ENCODE data around the gene FGD4.

FGD4 gene

DNA sequence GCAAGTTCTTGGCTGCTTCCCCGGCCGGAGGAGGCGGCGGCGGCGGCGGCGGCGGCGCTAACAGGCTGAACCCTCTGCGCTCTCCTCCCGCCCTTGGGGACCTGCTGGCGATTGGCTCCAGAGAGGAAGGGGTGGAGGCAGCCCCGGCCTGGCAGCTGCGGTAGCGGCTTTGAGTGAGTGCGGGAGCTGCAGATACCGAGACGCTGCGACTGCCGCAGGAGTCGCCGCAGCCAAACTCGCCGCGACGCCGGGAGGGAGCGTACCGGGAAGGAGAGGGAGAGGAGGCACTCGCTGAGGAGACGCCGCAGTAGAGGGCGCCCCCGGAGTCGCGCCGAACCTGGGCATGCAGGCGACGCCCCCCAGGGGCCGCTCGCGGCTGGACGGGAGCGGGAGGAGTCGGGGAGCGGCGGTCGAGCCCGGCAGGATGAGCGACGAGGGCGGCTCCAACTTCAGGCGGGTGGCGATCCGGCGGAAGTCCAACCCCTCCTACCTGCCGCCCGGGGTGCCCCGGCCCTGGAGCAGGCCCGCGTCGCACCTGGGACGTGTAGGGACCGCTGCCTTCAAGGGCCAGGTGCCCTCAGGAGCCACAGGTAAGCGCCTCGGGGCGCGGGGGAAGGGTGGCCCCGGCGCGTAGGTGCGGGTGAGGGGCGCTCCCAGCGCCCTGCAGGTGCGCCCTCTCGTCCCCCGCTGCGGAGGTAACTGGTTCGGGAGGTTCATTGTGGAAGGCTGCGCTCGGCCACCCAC lies at the start of gene FGD4:
Gene FGD4, plus strand, starts transcription at position 189 of the 744 bp plus-strand sequence.
- DNase-seq: peak; percentile 74 to 98 (median 95)

DNA sequence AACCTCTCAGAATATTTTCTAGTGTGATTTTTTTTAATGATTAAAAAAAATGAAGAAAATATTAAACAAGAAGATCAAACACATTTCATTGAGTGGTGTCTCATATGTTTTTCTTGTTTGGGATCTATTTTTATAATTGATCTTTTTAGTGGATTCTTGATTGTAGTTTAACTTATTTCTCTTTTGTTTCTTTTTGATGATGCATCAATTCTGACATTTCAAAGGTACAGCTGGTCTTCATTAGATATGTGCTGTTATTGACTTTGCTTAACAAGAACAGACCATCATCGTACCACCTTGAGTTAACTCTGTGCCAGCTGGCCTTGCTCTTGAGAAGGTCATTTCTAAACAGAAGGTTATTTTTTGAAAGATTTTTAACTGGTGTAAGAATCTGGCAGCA lies 45.8 kb upstream of the FGD4 start:
- DNase-seq: peak in 1 of 3 experiments; percentile 9

DNA sequence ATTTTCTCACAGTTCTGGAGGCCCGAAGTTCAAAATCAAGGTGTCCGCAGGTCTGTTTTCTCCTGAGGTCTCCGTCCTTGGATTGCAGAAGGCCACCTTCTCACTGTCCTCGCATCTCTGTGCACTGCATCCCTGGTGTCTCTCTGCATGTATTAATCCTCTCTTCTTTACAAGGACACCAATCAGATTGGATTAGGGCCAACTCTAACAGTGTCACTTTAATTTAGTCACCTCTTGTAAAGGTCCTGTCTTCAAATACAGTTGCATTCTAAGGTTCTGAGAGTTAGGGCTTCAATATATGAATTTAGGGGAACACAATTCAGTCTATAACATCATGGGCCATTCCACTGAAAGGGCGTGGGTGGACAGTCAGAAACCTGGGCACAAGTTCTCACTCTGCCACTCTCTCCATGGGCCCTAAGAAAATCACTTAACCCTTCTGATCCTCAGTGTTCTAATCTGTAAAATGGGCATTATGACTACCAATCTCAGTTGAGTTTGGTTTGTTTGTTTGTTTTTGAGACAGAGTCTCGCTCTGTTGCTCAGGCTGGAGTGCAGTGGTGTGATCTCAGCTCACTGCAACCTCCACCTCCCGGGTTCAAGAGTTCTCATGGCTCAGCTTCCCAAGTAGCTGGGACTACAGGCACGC lies 41.6 kb upstream of the FGD4 start:
- DNase-seq: no peak

DNA sequence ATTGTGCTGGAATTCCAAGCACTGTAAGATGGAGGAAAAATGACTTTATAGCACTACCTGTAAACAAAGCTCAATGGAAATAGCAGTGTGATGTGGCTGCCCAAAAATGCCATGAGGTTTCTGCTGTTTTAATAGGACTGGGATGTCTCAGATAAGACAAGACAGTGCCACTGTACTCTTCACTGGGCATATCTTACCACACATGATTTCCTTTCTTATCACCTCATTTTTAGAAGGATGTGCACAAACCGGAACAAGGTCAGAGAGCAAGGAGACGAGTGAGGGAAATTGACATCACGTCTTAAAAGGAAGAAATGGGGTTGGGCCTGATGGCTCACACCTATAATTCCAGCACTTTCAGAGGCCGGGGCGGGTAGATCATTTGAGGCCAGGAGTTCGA lies 38.4 kb upstream of the FGD4 start:
- no peak for DNase-seq

- no peak for DNase-seq
Measured at GRCh38 chr12:32362892-32363291, 36.5 kb upstream of the FGD4 start.

- DNase-seq: peak; percentile 53 to 87 (median 62)
Measured at GRCh38 chr12:32365473-32366064, 33.8 kb upstream of the FGD4 start.

GRCh38 chr12:32366714-32367113 lies 32.6 kb upstream of the FGD4 start:
- no peak for DNase-seq

GRCh38 chr12:32367381-32367780 lies 32.0 kb upstream of the FGD4 start:
- no peak for DNase-seq

GRCh38 chr12:32369202-32369601 lies 30.2 kb upstream of the FGD4 start:
- no peak for DNase-seq

- no peak for DNase-seq
Measured at GRCh38 chr12:32377344-32378055, 21.9 kb upstream of the FGD4 start.

- DNase-seq: no peak
Measured at GRCh38 chr12:32379213-32379612, 20.1 kb upstream of the FGD4 start.

DNA sequence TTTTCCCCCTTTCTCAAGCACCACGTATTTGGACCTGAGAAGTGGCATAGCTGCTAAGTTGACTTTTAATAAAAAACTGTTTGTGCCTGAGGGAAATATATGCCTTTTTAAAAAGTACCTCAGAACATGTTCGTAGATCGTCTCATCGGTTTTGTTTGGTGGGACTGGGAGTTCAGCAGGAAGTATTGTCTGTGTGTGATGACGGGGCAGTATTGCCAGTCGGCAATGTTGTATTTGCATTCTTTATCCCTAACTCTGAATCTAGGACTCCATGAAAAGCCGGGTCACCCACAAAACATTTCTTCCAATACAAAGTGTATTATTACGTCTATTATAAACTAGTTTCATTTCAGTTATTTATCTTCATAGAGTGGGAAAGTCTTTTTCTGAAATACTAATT lies 19.7 kb upstream of the FGD4 start:
- no peak for DNase-seq

DNA sequence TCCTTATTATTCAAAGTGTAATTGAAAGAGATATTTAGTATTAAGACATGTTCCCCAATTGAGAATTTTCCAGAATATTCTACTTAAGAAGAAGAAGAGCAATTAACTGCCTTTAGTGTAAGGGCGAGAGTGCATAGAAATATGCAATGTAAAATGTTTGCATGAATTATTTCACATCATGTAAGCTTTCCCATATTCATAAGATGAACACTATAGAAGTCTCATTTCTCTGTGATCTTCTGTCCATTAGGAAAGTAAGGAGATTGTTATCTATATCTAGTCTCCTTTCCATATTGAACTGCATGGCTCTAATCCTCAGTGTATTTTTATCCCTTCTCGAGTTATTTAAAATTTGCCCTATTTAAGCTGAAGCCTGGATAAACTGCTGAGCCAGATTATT lies 17.1 kb upstream of the FGD4 start:
- DNase-seq: no peak

- DNase-seq: peak; percentile 63 to 78 (median 66)
Measured at GRCh38 chr12:32390572-32391219, 8.7 kb upstream of the FGD4 start.

DNA sequence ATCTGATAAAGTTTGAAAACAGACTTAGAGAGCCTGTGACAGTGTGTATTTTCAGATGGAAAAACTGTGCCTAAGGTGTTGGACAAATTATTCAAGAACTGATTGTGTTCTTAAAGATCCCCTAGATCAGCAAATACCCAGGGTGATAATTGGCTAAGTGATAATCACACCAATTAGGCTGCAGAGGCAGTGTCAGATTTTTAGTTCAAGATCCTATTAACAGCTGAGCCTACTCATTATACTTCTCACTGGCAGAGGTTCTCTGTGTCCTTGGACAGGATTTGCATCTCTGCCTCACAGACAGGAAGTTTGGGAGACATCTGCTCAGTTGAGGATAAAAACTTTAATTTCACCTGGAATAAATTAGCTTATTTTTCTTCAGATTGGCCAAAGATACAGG lies 4.3 kb upstream of the FGD4 start:
- peak in 2 of 3 experiments; percentile 28 to 83 for DNase-seq

DNA sequence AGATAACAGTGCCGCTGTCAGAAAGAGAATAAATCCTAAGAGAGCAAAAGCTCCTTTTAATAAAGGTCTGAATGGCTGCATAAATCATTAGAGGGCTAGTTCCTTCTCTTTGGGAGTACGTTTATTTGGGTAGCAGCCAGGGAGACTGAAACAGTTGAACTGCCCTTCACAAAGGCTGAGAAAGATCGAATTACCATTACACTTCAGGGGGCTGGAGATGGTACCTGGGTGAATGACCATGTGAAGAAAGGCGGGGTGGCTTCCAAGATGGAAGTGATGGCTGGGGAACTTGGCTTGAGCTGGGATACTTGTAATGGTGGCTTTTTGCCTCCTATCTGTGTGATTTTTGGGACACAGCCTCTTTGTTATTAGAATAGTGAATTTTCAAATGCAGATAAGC lies 1.7 kb upstream of the FGD4 start:
- DNase-seq: peak in 2 of 3 experiments; percentile 23 to 32

DNA sequence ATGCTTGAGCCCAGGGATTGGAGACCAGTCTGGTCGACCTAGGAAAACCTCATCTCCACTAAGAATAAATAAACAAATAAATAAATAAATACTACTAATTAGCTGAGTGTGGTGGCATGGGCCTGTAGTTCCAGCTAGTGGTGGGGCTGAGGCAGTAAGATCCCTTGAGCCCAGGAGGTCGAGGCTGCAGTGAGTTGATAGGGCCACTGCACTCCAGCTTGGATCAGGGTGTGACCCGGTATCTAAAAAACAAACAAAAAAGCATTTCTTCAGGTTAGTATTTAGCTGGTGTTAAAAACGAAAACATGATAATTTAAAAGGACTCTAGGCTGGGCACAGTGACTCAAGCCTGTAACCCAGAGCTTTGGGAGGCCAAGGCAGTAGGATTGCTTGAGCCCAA lies 1.2 kb upstream of the FGD4 start:
- no peak for DNase-seq

DNA sequence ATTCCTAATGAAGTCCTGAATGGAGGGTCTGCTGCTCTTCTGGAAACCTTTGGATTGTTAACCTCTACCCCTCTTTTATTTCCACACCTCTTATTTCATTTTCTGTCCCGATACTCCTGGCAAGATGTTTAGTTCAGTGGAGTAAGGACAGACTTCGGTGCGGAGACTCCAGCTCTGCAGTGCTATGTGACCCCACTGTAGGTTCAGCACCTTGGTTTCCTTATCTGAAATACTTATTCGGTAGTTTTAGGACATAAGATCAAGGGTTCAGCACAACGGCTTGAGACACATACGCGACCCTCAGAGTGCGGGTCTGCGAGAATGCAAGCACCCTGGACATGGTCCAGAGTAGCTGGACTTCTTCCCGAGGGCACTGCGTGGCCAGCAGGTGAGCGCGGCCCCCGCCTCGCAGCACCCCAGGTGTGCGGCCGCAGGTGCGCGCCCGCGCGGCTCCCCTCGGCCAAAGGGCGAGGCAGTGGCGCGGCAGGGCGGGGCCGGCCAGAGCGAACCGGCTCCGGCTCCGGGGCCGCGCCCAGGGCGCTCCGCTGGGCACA lies 465 bp upstream of the FGD4 start:
- DNase-seq: no peak

GRCh38 chr12:32400114-32400672 lies 835 bp downstream of the FGD4 start:
- peak in 2 of 3 experiments; percentile 41 to 83 for DNase-seq

- DNase-seq: peak in 1 of 3 experiments; percentile 47
Measured at GRCh38 chr12:32400866-32401265, 1.5 kb downstream of the FGD4 start.

GRCh38 chr12:32402170-32402569 lies 2.8 kb downstream of the FGD4 start:
- DNase-seq: no peak

GRCh38 chr12:32402946-32403345 lies 3.6 kb downstream of the FGD4 start:
- no peak for DNase-seq

All from NCI-H1417 (cell line).